ENCODE data around the gene TLL1. TPM values are rescaled to one million over a fixed set of nuclear protein-coding genes. Genes with fewer than 3 reads are reported as not detected.

The TLL1 gene
- total and polyA plus RNA-seq, 2 experiments from 2014 or later, result 0.18 to 2.4 TPM

DNA sequence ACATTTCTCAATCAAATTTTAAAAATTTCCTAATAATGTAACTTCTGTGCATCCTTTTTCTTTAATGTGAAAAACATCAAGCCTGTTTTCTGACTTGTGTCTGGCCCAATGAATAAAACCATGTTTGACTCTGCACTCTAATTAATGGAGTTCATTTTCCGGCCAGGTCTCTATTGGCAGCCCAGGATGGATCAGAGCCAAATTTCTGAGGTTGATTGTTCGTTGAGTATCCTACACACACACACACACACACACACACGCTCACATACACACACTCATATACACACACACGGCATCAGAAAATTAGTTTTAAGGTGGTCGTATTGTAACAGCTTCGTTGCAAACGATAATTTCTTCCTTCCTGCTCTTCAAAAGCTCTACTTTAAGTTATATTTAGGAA is 28.9 kb upstream of the TLL1 start (continued):
- TF ChIP-seq, protein P1, sequence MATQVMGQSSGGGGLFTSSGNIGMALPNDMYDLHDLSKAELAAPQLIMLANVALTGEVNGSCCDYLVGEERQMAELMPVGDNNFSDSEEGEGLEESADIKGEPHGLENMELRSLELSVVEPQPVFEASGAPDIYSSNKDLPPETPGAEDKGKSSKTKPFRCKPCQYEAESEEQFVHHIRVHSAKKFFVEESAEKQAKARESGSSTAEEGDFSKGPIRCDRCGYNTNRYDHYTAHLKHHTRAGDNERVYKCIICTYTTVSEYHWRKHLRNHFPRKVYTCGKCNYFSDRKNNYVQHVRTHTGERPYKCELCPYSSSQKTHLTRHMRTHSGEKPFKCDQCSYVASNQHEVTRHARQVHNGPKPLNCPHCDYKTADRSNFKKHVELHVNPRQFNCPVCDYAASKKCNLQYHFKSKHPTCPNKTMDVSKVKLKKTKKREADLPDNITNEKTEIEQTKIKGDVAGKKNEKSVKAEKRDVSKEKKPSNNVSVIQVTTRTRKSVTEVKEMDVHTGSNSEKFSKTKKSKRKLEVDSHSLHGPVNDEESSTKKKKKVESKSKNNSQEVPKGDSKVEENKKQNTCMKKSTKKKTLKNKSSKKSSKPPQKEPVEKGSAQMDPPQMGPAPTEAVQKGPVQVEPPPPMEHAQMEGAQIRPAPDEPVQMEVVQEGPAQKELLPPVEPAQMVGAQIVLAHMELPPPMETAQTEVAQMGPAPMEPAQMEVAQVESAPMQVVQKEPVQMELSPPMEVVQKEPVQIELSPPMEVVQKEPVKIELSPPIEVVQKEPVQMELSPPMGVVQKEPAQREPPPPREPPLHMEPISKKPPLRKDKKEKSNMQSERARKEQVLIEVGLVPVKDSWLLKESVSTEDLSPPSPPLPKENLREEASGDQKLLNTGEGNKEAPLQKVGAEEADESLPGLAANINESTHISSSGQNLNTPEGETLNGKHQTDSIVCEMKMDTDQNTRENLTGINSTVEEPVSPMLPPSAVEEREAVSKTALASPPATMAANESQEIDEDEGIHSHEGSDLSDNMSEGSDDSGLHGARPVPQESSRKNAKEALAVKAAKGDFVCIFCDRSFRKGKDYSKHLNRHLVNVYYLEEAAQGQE (IDR thresholded peaks at IDR 0.05; ENCODE audit: unreplicated experiment), result no peak

DNA sequence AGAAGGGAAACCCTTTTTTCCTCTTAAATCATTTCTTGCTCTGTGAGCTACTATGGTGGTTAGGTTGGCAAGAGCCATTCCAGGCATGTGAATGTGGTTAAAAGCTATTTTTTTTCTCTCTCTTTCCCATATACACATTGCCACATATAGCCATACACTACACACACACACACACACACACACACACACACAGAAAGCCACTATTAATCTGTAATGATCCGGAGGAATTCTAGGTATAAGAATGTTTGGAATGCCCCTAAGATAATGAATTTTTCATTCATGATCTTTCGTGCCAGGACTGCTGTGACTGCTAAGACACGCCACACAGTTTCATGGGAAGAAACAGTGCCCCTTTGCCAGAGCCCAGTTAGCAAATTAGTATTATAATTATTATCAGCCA is 21.8 kb upstream of the TLL1 start:
- Mint-ChIP-seq H3K4me1 (no peaks in the 10 kb centered on the region), H3K27me3 (ENCODE audit: insufficient read depth, low read depth, poor library complexity) (no peaks in the 10 kb centered on the region), H3K27ac (no peak overlapping the region; the same call in 1 of the 2 replicates), H3K36me3 (ENCODE audit: low read depth) (no peaks in the 10 kb centered on the region), H3K4me3 (no peak overlapping the region), H3K9me3 (no peaks in the 10 kb centered on the region)
- Histone ChIP-seq H3K79me2 (replicated peaks; ENCODE audit: insufficient read depth) (no peaks in the 10 kb centered on the region), H2AFZ (no peak overlapping the region), H3K27me3 (ENCODE audit: insufficient read depth) (no peaks in the 10 kb centered on the region), H3K4me2 (no peak overlapping the region), H3K4me1 (ENCODE audit: insufficient read depth) (no peaks in the 10 kb centered on the region), H3K36me3 (ENCODE audit: insufficient read depth) (no peaks in the 10 kb centered on the region), H3K27ac (ENCODE audit: low read depth) (no peak overlapping the region), H3K9me2 (ENCODE audit: insufficient read depth) (no peaks in the 10 kb centered on the region), H3K4me3 (no peak overlapping the region), H3F3A (replicated peaks; ENCODE audit: low read depth) (no peaks in the 10 kb centered on the region), H4K20me1 (replicated peaks; ENCODE audit: insufficient read depth) (no peaks in the 10 kb centered on the region)
- ATAC-seq (no peak), DNase-seq (ENCODE audit: low spot score) (no peak)
- TF ChIP-seq, protein P2, sequence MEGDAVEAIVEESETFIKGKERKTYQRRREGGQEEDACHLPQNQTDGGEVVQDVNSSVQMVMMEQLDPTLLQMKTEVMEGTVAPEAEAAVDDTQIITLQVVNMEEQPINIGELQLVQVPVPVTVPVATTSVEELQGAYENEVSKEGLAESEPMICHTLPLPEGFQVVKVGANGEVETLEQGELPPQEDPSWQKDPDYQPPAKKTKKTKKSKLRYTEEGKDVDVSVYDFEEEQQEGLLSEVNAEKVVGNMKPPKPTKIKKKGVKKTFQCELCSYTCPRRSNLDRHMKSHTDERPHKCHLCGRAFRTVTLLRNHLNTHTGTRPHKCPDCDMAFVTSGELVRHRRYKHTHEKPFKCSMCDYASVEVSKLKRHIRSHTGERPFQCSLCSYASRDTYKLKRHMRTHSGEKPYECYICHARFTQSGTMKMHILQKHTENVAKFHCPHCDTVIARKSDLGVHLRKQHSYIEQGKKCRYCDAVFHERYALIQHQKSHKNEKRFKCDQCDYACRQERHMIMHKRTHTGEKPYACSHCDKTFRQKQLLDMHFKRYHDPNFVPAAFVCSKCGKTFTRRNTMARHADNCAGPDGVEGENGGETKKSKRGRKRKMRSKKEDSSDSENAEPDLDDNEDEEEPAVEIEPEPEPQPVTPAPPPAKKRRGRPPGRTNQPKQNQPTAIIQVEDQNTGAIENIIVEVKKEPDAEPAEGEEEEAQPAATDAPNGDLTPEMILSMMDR (conservative IDR thresholded peaks at IDR 0.05; ENCODE audit: low read depth in 2 of 2), result no peak
- TF ChIP-seq ZNF331 (CRISPR knock-in tag; IDR thresholded peaks at IDR 0.05; ENCODE audit: low read depth) (no peak), NANOG (IDR thresholded peaks at IDR 0.05; ENCODE audit: borderline replicate concordance) (no peak), POLR2AphosphoS5 (IDR thresholded peaks at IDR 0.05; ENCODE audit: low read depth) (no peak), STAT1 (IDR thresholded peaks at IDR 0.05; ENCODE audit: unreplicated experiment) (no peak), EZH2phosphoT487 (IDR thresholded peaks at IDR 0.05; ENCODE audit: unreplicated experiment) (no peak)
- TF ChIP-seq, protein P1 (IDR thresholded peaks at IDR 0.05; ENCODE audit: unreplicated experiment), result no peak
- TF ChIP-seq, protein P3, sequence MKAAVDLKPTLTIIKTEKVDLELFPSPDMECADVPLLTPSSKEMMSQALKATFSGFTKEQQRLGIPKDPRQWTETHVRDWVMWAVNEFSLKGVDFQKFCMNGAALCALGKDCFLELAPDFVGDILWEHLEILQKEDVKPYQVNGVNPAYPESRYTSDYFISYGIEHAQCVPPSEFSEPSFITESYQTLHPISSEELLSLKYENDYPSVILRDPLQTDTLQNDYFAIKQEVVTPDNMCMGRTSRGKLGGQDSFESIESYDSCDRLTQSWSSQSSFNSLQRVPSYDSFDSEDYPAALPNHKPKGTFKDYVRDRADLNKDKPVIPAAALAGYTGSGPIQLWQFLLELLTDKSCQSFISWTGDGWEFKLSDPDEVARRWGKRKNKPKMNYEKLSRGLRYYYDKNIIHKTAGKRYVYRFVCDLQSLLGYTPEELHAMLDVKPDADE (IDR thresholded peaks at IDR 0.05), result no peak
- TF ChIP-seq, protein P4, sequence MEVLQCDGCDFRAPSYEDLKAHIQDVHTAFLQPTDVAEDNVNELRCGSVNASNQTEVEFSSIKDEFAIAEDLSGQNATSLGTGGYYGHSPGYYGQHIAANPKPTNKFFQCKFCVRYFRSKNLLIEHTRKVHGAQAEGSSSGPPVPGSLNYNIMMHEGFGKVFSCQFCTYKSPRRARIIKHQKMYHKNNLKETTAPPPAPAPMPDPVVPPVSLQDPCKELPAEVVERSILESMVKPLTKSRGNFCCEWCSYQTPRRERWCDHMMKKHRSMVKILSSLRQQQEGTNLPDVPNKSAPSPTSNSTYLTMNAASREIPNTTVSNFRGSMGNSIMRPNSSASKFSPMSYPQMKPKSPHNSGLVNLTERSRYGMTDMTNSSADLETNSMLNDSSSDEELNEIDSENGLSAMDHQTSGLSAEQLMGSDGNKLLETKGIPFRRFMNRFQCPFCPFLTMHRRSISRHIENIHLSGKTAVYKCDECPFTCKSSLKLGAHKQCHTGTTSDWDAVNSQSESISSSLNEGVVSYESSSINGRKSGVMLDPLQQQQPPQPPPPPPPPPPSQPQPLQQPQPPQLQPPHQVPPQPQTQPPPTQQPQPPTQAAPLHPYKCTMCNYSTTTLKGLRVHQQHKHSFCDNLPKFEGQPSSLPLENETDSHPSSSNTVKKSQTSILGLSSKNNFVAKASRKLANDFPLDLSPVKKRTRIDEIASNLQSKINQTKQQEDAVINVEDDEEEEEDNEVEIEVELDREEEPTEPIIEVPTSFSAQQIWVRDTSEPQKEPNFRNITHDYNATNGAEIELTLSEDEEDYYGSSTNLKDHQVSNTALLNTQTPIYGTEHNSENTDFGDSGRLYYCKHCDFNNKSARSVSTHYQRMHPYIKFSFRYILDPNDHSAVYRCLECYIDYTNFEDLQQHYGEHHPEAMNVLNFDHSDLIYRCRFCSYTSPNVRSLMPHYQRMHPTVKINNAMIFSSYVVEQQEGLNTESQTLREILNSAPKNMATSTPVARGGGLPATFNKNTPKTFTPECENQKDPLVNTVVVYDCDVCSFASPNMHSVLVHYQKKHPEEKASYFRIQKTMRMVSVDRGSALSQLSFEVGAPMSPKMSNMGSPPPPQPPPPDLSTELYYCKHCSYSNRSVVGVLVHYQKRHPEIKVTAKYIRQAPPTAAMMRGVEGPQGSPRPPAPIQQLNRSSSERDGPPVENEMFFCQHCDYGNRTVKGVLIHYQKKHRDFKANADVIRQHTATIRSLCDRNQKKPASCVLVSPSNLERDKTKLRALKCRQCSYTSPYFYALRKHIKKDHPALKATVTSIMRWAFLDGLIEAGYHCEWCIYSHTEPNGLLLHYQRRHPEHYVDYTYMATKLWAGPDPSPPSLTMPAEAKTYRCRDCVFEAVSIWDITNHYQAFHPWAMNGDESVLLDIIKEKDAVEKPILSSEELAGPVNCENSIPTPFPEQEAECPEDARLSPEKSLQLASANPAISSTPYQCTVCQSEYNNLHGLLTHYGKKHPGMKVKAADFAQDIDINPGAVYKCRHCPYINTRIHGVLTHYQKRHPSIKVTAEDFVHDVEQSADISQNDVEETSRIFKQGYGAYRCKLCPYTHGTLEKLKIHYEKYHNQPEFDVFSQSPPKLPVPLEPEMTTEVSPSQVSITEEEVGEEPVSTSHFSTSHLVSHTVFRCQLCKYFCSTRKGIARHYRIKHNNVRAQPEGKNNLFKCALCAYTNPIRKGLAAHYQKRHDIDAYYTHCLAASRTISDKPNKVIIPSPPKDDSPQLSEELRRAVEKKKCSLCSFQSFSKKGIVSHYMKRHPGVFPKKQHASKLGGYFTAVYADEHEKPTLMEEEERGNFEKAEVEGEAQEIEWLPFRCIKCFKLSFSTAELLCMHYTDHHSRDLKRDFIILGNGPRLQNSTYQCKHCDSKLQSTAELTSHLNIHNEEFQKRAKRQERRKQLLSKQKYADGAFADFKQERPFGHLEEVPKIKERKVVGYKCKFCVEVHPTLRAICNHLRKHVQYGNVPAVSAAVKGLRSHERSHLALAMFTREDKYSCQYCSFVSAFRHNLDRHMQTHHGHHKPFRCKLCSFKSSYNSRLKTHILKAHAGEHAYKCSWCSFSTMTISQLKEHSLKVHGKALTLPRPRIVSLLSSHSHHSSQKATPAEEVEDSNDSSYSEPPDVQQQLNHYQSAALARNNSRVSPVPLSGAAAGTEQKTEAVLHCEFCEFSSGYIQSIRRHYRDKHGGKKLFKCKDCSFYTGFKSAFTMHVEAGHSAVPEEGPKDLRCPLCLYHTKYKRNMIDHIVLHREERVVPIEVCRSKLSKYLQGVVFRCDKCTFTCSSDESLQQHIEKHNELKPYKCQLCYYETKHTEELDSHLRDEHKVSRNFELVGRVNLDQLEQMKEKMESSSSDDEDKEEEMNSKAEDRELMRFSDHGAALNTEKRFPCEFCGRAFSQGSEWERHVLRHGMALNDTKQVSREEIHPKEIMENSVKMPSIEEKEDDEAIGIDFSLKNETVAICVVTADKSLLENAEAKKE (CRISPR knock-in tag; IDR thresholded peaks at IDR 0.05), result no peak

Data from GM23338 (cell line).